C4-2B (cell line): ENCODE results near the gene ARL6IP4.

Experiments used
- H3K27ac ChIP-seq: fragments of 450-650 bp; 2 replicates; pipeline ENCODE4 v1.5.1; 2017
- ZFX ChIP-seq: fragments of 450-650 bp; IDR thresholded peaks from 2 replicates; pipeline ENCODE4 v1.6.1; 2017
- TF ChIP-seq, protein P1 (sequence below): fragments of 450-650 bp; conservative IDR thresholded peaks from 2 replicates; pipeline ENCODE4 v1.5.1; 2017; ENCODE audit warnings: mild to moderate bottlenecking

The ARL6IP4 gene

GRCh38 chr12:122994781-122995502, 14.5 kb downstream of the ARL6IP4 start:
- no peak overlapping the region for H3K27ac ChIP-seq
- no peak for TF ChIP-seq ZFX
- TF ChIP-seq, protein P1, sequence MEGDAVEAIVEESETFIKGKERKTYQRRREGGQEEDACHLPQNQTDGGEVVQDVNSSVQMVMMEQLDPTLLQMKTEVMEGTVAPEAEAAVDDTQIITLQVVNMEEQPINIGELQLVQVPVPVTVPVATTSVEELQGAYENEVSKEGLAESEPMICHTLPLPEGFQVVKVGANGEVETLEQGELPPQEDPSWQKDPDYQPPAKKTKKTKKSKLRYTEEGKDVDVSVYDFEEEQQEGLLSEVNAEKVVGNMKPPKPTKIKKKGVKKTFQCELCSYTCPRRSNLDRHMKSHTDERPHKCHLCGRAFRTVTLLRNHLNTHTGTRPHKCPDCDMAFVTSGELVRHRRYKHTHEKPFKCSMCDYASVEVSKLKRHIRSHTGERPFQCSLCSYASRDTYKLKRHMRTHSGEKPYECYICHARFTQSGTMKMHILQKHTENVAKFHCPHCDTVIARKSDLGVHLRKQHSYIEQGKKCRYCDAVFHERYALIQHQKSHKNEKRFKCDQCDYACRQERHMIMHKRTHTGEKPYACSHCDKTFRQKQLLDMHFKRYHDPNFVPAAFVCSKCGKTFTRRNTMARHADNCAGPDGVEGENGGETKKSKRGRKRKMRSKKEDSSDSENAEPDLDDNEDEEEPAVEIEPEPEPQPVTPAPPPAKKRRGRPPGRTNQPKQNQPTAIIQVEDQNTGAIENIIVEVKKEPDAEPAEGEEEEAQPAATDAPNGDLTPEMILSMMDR, result no peak

GRCh38 chr12:122995503-122996187, 15.2 kb downstream of the ARL6IP4 start:
- TF ChIP-seq, protein P1, result no peak
- TF ChIP-seq ZFX, result no peak
- no peak overlapping the region for H3K27ac ChIP-seq

- TF ChIP-seq, protein P1, result no peak
- no peak for TF ChIP-seq ZFX
- H3K27ac ChIP-seq, result no peak overlapping the region
Observed at GRCh38 chr12:122996188-122996601, 15.7 kb downstream of the ARL6IP4 start.

- H3K27ac ChIP-seq, result no peak overlapping the region
- no peak for TF ChIP-seq ZFX
- TF ChIP-seq, protein P1, result no peak
Observed at GRCh38 chr12:122996621-122997342, 16.3 kb downstream of the ARL6IP4 start.

- TF ChIP-seq, protein P1, result no peak
- no peak for TF ChIP-seq ZFX
- H3K27ac ChIP-seq, result no peak overlapping the region
Observed at GRCh38 chr12:122997343-122998250, 17.1 kb downstream of the ARL6IP4 start.

GRCh38 chr12:122998316-122998715, 17.8 kb downstream of the ARL6IP4 start:
- no peak overlapping the region for H3K27ac ChIP-seq
- TF ChIP-seq, protein P1, result no peak
- no peak for TF ChIP-seq ZFX
